Right renal pelvis (tissue), 4 donors: ENCODE data around the gene MAGOHB. TPM values are rescaled to one million over a fixed set of nuclear protein-coding genes. Genes with fewer than 3 reads are reported as not detected.
"Not testable (repeated sequence)": the region's sequence is repeated elsewhere in the genome, so short reads cannot be mapped to it uniquely, and the experiment has no call there.

Source experiments
- DNase-seq, 4 donors: peaks; one replicate each; pipeline ENCODE4 v3.0.0-alpha.2; 2013; ENCODE audit warnings: low read depth in 4 of 4, low spot score in 3 of 4, missing footprints in 1 of 4
- polyA plus RNA-seq, 4 donors: library from polyadenylated mRNA; unstranded; fragments of 120-200 nt; gene quantifications; one replicate each; pipeline ENCODE4 v1.2.1, GENCODE V29; 2013; ENCODE audit not compliant: insufficient read length in 4 of 4

MAGOHB gene
- 10 to 100 TPM; 36.7 to 48.8 (median 44.0) TPM for polyA plus RNA-seq

DNA sequence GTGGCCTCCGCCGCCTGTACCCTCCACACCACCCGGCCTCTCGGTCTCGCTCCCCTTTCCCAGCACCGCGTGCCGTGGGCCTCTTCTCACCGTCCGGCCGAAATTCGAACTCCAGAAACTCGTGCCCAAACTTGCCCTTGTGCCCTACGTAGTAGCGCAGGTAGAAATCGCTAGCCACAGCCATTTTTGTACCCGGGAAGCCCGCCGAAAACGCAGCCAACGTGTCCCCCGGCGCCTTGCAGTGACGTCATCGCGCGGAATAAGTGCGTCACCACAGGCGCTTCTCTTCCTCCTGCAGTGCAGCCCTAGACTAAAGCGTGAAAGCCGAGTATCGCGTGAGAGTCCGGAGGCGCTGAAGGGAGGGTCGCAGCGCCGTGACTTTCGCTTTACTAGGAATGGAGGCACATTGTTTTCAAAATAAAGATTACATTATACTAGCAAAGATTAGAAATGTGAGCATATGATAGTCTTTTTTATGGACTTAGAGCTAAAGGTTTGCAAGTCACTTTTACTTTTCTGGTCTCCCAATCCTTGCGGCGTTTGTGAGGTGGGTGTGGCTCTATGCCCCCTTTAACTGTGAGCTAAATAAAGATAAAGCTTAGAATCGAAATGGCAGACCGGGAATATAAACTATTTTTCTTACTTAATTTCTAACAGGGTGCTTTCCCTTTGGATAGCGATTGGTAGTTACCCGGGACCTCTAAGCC lies at the start of gene MAGOHB:
Gene MAGOHB, minus strand, starts transcription at position 261 of the 707 bp plus-strand sequence. Its CDS starts 77 bp downstream, at position 184.
- peak; percentile 94 to 99 (median 96) for DNase-seq

- DNase-seq = no peak
Observed at GRCh38 chr12:10661338-10661737, 47.9 kb upstream of the MAGOHB start.

DNA sequence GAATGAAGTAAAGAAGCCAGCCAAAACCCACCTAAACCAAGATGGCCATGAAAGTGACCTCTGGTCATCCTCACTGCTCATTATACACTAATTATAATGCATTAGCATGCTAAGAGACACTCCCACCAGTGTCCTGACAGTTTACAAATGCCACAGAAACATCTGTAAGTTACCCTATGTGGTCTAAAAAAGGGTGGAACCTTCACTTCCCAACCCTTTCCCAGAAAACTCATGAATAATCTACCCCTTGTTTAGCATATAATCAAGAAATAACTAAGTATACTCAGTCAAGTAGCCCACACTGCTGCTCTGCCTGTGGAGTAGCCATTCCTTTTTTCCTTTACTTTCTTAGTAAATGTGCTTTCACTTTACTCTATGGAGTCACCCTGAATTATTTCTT lies 40.6 kb upstream of the MAGOHB start:
- DNase-seq = no peak

- DNase-seq = no peak
Observed at GRCh38 chr12:10652192-10652591, 38.8 kb upstream of the MAGOHB start.

DNA sequence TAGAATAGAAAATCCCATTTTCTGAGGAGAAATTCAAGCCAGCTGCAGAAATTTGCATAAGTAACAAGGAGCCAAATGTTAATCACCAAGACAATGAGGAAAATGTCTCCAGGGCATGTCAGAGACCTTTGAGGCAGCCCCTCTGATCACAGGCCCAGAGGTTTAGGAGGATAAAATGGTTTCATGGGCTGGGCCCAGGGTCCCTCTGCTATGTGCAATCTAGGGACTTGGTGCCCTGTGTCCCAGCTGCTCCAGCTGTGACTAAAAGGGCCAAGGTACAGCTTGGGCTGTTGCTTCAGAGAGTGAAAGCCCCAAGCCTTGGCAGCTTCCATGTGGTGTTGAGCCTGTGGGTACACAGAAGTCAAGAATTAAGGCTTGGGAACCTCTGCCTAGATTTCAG lies 33.2 kb upstream of the MAGOHB start:
- not testable (repeated sequence) for DNase-seq

DNA sequence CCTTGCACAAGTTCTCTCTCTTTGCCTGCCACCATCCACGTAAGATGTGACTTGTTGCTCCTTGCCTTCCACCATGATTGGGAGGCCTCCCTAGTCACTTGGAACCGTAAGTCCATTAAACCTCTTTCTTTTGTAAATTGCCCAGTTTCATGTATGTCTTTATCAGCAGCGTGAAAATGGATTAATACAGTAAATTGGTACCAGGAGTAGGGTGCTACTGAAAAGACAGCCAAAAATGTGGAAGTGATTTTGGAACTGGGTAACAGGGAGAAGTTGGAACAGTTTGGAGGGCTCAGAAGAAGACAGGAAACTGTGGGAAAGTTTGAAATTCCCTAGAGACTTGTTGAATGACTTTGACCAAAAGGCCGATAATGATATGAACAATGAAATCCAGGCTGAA lies 32.5 kb upstream of the MAGOHB start:
- no peak for DNase-seq

DNA sequence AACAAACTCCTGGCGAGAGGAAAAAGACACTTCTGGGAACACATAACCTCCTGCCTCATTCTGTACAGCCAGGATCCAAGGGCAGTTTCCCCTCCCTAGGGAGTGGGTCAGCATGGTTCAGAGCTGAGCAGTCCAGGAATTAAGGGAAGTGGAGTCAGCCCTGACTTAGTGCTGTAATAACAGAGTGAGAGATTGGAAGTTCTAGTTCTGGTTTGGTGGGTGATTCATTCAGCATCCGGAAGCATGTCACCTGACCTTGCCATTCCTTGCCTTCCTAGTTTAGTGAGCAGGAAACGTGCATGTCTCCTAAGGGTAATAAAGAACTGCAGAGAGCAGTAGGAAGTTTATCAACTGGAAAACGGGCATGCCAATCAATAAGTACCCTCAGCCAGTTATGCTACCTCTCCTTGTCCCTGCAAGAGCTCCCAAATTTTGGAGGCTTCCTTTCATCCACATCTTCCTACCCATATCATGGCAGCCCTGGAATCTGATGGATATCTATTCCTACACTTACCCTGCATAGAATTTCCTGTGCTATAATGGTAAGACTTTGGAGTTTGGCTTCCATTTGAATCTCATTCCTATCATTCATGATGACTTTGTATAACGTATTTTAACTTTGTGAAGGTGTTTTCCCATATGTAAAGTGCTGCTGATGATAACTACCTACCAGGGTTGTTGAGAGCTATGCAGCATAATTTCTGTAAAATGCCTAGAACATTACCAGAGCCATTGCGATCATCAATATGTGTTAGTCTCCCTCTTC lies 28.5 kb upstream of the MAGOHB start:
- DNase-seq = no peak

- DNase-seq = no peak
Observed at GRCh38 chr12:10638728-10639127, 25.3 kb upstream of the MAGOHB start.

- DNase-seq = no peak
Observed at GRCh38 chr12:10636611-10637010, 23.2 kb upstream of the MAGOHB start.

- no peak for DNase-seq
Observed at GRCh38 chr12:10636124-10636523, 22.7 kb upstream of the MAGOHB start.

DNA sequence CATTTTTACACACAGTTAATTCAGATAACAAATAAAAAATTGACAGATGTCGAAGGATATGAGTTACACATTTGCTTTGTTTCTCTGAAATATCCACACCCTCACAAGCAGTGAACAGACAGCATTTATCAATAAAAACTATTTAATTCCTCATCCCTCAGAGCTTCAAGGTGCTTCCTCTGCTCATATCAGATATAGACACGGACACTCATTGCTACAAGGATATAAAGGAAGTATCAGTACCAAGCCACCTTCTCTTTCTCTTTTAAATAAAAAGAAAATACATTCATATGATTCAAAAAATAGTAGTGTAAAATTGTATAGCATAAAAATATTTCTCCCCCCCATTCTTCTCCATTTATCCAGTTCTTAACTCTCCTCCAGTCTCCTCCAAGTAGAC lies 21.9 kb upstream of the MAGOHB start:
- no peak for DNase-seq

GRCh38 chr12:10634427-10634826 lies 21.0 kb upstream of the MAGOHB start:
- no peak for DNase-seq

GRCh38 chr12:10633541-10633940 lies 20.1 kb upstream of the MAGOHB start:
- DNase-seq = no peak

- DNase-seq = no peak
Observed at GRCh38 chr12:10632226-10632625, 18.8 kb upstream of the MAGOHB start.

DNA sequence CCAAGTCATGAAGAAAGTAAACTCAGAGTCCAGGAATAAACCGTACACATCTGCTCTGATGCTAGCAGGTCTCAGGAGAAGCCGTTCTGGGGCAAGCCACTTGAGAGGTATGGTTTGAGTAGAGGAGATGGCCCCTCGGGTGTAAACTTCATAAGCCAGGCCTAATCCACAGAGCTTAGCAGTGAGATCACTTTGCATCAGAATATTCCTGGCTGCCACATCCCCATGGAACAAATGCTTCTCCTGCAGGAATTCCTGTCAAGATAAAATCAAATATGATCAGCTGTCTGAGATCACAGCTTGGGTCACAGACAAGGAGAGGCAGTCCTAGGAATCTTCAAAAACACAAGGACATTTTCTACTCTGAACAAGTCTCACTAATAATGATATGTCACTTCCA lies 11.2 kb upstream of the MAGOHB start:
- no peak for DNase-seq

DNA sequence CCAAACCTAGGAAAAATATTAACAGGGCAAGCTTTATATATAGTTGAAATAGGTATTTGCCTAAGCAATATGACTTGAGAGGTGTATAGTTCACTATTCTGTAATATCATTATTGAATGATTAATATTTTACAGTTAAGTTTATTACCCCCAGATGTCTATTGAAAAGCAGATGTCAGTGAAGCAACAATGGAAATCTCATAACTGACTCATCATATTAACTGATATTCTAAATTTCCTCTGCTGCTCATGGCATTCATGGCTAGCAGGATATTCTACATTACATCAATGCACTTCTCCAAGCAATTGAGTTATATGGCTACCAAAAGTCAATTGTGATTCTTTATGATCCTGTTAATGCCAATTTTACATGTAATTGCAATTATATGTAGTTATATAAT lies 9.7 kb upstream of the MAGOHB start:
- no peak for DNase-seq

- no peak for DNase-seq
Observed at GRCh38 chr12:10621278-10621677, 7.9 kb upstream of the MAGOHB start.

DNA sequence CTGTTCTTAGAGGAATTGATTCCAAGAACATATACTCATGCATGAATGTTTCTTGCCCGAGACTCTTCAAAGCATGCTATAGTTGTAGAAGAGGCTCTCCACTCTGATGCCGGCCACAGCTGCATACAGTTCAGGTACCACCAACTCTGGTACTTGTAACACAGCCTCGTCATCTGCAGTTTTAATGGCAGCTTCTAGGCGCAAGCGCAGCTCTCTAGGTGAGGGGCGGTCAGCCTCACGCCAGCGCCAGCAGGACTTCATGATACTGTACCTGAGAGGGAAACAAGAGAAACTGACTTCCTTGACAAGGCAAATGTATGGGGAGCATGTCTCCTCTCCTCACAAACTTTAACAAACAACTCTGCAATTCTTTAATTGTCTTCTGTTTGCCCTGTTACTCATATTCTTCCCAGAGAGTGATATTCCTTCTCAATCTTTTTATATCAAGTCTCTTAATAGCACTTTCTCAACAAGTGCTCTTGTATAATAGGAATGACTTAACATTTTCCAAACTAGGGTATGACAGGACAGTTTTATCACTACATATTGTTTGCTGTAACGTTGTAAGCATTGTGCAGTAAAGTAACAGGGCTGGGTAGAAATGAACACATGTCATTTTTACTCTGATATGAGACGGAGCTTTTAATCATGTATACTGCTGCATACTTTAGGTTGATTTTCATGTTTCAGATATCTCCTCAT lies 6.8 kb upstream of the MAGOHB start:
- DNase-seq = no peak

DNA sequence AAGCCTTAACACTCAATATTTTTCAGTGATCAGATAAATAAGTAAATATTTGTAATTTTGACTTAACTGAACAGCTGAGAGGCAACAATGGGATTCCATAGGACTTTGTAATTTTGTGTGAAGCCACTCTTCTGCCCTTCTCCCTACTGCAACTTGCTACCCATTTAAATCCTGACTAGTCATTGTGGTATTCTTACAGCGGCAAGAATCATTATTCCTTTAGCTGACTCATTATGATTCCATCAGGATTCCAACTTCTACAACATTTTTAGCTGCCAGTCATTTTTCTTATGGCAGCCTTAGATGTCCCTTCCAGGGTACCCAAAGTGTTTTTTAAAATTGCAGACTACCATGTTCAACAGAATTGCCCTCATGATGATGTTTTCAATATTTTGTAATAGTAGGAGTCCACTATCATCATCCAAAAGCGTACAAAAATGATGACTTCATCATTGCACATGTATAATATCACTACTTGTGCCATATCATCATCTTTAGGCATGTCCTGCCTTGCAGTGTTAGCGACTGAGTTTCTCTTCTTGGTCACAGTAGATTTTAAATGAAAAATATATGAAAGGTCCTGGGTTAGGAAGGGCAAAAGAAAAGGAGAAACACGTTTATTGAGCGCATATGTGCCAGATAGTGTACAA lies 5.1 kb upstream of the MAGOHB start:
- no peak for DNase-seq

DNA sequence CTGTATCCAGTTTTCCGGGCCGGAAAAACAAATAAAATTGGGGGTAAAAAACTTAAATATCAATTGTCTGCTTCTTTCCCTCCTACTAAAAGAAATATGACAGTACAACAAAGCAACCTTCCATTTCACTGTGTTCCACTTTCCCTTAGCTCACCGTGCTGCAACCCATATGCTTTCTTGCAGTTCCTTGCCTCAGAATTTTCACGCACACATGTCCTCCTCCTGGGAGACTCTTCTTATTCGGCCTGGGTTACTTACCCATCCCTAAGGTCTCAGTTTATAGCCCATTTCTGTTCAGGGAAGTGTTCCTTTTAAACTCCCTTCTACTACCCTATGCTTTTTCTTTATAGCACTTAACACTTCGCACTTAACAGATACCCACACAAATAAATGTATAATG lies 4.5 kb upstream of the MAGOHB start:
- DNase-seq = no peak

GRCh38 chr12:10615532-10615931 lies 2.1 kb upstream of the MAGOHB start:
- no peak for DNase-seq
